Transverse colon (tissue), 4 donors: Measurements from ENCODE around the gene HDAC8. TPM values are rescaled to one million over a fixed set of nuclear protein-coding genes. Genes with fewer than 3 reads are reported as not detected.

Experiments
- DNase-seq: peaks from one replicate; pipeline ENCODE4 v3.0.0-alpha.2; 2019
- H3K27ac ChIP-seq, 4 donors: fragments of 200-600 bp; sonication (generic); 2 replicates each; pipeline ENCODE4 v1.5.1; 2016 to 2018; ENCODE audit warnings: inconsistent platforms in 4 of 4
- H3K27me3 ChIP-seq: fragments of 200-600 bp; sonication (generic); 2 replicates; pipeline ENCODE4 v1.5.1; 2017; ENCODE audit warnings: inconsistent platforms
- H3K36me3 ChIP-seq, 4 donors: fragments of 200-600 bp; sonication (generic); 2 replicates each; pipeline ENCODE4 v1.5.1; 2017 to 2019; ENCODE audit warnings: inconsistent platforms in 4 of 4
- H3K4me1 ChIP-seq, 4 donors: fragments of 200-600 bp; sonication (generic); 2 replicates each; pipeline ENCODE4 v1.5.1; 2017 to 2020; ENCODE audit warnings: inconsistent platforms in 4 of 4
- H3K4me3 ChIP-seq, 4 donors: fragments of 200-600 bp; sonication (generic); 1 replicate in 1 of 4; 2 replicates in 3 of 4; pipeline versions ENCODE4 v1.5.1 to v1.6.1; 2017 to 2019; ENCODE audit warnings: inconsistent platforms in 4 of 4
- H3K9me3 ChIP-seq, 2 donors: fragments of 200-600 bp; sonication (generic); 2 replicates each; pipeline ENCODE4 v1.5.1; 2017 to 2019; ENCODE audit warnings: inconsistent platforms in 2 of 2
- CTCF ChIP-seq, 5 experiments: fragments of 200-600 bp in 3 of 5; fragments of 450-650 bp in 2 of 5; sonication (generic) in 3 of 5; IDR thresholded peaks; 1 replicate in 2 of 5; 2 replicates in 3 of 5; pipeline ENCODE4 v1.5.1; 2016 to 2017; ENCODE audit warnings: antibody characterized with exemption in 5 of 5, inconsistent platforms in 3 of 5, mild to moderate bottlenecking in 2 of 5, moderate library complexity in 1 of 5
- EP300 ChIP-seq: sonication (generic); formaldehyde crosslinking; IDR thresholded peaks from one replicate; pipeline ENCODE4 v1.6.1; 2017; ENCODE audit warnings: antibody characterized with exemption, low read depth
- POLR2A ChIP-seq: fragments of 450-650 bp; IDR thresholded peaks from one replicate; pipeline ENCODE4 v1.6.1; 2016; ENCODE audit warnings: antibody characterized with exemption, mild to moderate bottlenecking, moderate library complexity
- POLR2AphosphoS5 ChIP-seq, 3 donors: sonication (generic); formaldehyde crosslinking; IDR thresholded peaks; one replicate each; pipeline ENCODE4 v1.6.1; 2016; ENCODE audit warnings: antibody characterized with exemption in 3 of 3
- WGBS, 2 donors: methylation state at CpG; one replicate each; pipeline ENCODE4 v1.1.5; 2018; ENCODE audit warnings: low coverage in 1 of 2; 5-methylcytosine and 5-hydroxymethylcytosine counted together
- in situ Hi-C, 4 donors: fragments of 200-750 bp; cut with MboI; loops; one replicate each; pipeline versions ENCODE4 v1.15.0 to v1.15.1; 2017; ENCODE audit warnings: low sequenced_read_pairs in 3 of 4, low pct_ligation_motif_present in 1 of 4, low pct_unique_long_range_greater_than_20kb in 1 of 4
- intact Hi-C: fragments of 100-400 bp; cut with DNase I; formaldehyde crosslinking; loops from one replicate; pipeline ENCODE4 v1.15.1; 2023; ENCODE audit warnings: low total_unique reads
- total RNA-seq, 4 donors: library from RNA; depleted of rRNA; stranded (reverse); fragments of >200 nt; gene quantifications; one replicate each; pipeline ENCODE4 v1.1.0, GENCODE V29; 2016

Gene HDAC8
- total RNA-seq, 4 donors from 2014 or later: 10.5 to 37.5 (median 18.4) TPM

- TF ChIP-seq POLR2A: no peak
- no peak for TF ChIP-seq POLR2AphosphoS5 (IDR thresholded peaks at IDR 0.05)
- no peak for TF ChIP-seq EP300
- no peak for TF ChIP-seq CTCF (IDR thresholded peaks at IDR 0.05)
- no peak overlapping the region for H3K27ac ChIP-seq
- H3K4me3 ChIP-seq: no peak overlapping the region
- 88 to 100% methylated on average over 2 to 3 of the region's 3 CpGs for WGBS, 2 donors
- peaks cover 0 to 4% (median 0%) of the 10 kb centered on the region in 4 donors for H3K4me1 ChIP-seq
- H3K27me3 ChIP-seq: no peaks in the 10 kb centered on the region
- in situ Hi-C loops: loop anchor here in 2 of 4 donors (25.0 kb wide), 1 partner anchor 220 kb away; the partner anchor contains the start of gene CITED1 (in 2 of the 2)
- DNase-seq: no peak
- intact Hi-C loops: no loop called here
- H3K9me3 ChIP-seq: no peaks in the 10 kb centered on the region
- no peaks in the 10 kb centered on the region for H3K36me3 ChIP-seq
Measured at GRCh38 chrX:72532366-72532765, 40.3 kb downstream of the HDAC8 start.

DNA sequence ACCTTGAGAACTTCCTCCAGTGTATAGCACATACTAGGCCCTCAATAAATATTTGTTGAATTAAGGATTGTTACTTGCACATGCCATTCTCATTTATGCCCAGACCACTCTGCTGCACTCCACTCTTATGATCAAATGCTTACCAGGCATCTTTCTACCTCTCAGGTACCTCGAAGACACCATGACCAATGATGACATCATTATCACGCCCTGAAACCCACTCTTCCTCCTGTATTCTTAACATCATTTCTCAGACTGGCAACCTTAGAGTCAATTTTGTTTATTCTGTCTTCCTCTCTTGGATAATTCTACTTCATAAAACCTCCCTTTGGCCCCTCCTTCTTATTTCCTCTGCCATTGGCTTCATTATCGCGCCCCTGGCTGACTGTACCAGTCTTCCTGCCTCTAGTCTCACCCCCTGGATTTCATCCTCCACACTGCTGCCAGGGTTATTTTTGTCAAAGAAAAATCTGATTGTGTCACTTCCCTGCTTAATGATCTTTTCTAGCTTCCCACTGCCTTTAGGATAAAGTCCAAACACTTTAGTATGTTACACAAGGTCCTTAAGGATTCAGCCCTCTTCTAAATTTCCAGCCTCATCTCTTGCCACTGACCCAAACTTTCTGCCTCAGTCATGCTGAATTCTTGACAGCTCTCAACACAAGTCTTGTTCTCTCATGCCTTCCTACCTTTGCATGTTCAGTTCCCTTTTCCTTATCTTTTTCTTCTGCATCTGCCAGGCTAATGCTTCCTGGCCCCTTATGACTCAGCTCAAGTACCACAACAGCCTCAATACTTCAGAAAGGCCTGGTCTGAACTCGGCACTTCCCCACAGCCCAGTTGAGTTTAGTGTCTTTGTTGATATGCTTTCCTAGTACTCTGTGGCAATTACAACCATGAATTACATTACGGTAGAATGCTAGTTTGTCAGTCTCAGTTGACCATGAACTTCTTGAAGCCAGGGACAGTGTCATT lies 45.8 kb downstream of the HDAC8 start:
- Histone ChIP-seq H3K27me3 (no peaks in the 10 kb centered on the region), H3K4me1 (no peaks in the 10 kb centered on the region), H3K27ac (no peak overlapping the region), H3K9me3 (no peaks in the 10 kb centered on the region), H3K36me3 (no peaks in the 10 kb centered on the region), H3K4me3 (no peak overlapping the region)
- TF ChIP-seq POLR2A: no peak
- TF ChIP-seq POLR2AphosphoS5 (IDR thresholded peaks at IDR 0.05): no peak
- no peak for TF ChIP-seq CTCF (IDR thresholded peaks at IDR 0.05)
- 72% methylated on average over 6 of the region's 6 CpGs; no CpG with 5 or more reads in 1 of the 2 donors for WGBS, 2 donors
- intact Hi-C loops: no loop called here
- DNase-seq: no peak
- in situ Hi-C loops: loop anchor here in 2 of 4 donors (25.0 kb wide), 1 partner anchor 215 kb away; the partner anchor contains the start of gene CITED1 (in 2 of the 2)

DNA sequence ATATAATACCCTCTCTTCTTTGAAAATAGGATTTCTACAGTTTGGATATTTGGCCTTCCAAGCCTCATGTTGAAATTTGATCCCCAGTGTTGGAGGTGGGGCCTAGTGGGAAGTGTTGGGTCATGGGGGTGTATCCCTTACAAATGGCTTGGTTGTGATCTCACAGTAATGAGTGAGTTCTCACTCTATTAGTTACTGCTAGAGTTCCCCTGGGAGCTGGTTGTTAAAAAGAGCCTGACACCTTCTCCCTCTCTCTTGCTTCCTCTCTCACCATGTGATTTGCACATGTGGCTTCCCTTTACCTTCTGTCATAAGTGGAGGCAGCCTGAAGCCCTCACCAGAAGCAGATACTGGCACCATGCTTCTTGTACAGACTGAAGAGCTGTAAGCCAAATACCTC lies 73.9 kb downstream of the HDAC8 start:
- TF ChIP-seq POLR2AphosphoS5 (IDR thresholded peaks at IDR 0.05) (no peak), POLR2A (no peak), EP300 (no peak), CTCF (IDR thresholded peaks at IDR 0.05) (no peak)
- no peak for DNase-seq
- Histone ChIP-seq H3K4me1 (no peaks in the 10 kb centered on the region), H3K36me3 (no peaks in the 10 kb centered on the region), H3K27me3 (no peaks in the 10 kb centered on the region), H3K27ac (no peak overlapping the region), H3K4me3 (no peak overlapping the region), H3K9me3 (no peaks in the 10 kb centered on the region)
- in situ Hi-C loops (no loop called here), intact Hi-C loops (no loop called here)

- H3K27ac ChIP-seq: no peak overlapping the region
- no peaks in the 10 kb centered on the region for H3K4me1 ChIP-seq
Measured at GRCh38 chrX:72495046-72495445, 77.6 kb downstream of the HDAC8 start.

More at GRCh38 chrX:72495046-72495445, 77.6 kb downstream of the HDAC8 start:
- intact Hi-C loops (no loop called here), in situ Hi-C loops (no loop called here)
- 82 to 93% methylated on average over 3 to 6 of the region's 6 CpGs for WGBS, 2 donors
- no peak for TF ChIP-seq POLR2AphosphoS5 (IDR thresholded peaks at IDR 0.05)
- no peak for TF ChIP-seq CTCF (IDR thresholded peaks at IDR 0.05)
- TF ChIP-seq EP300: no peak
- TF ChIP-seq POLR2A: no peak
- Histone ChIP-seq H3K4me3 (no peak overlapping the region), H3K27me3 (no peaks in the 10 kb centered on the region), H3K9me3 (no peaks in the 10 kb centered on the region), H3K36me3 (no peaks in the 10 kb centered on the region)
- DNase-seq: no peak
